Smooth muscle cell (in vitro differentiated cells): Measurements from ENCODE around the gene PPOX. TPM values are rescaled to one million over a fixed set of nuclear protein-coding genes. Genes with fewer than 3 reads are reported as not detected.

Experiments used
- DNase-seq: peaks from one replicate; lab custom pipeline; 2025; ENCODE audit not compliant: unreplicated experiment; lab: John Stamatoyannopoulos, UW
- H2AFZ ChIP-seq: fragments of 200-600 bp; sonication (generic); 2 replicates; pipeline ENCODE4 v1.6.0; 2016; ENCODE audit warnings: antibody characterized with exemption, low read depth, mild to moderate bottlenecking
- H3F3A ChIP-seq: fragments of 200-600 bp; sonication (generic); 2 replicates; pipeline ENCODE4 v1.6.0; 2017; ENCODE audit warnings: antibody characterized with exemption, low read depth
- H3K27ac ChIP-seq: fragments of 200-600 bp; sonication (generic); 2 replicates; pipeline ENCODE4 v1.5.1; 2016; ENCODE audit warnings: low read depth, mild to moderate bottlenecking
- H3K27me3 ChIP-seq: fragments of 200-600 bp; sonication (generic); 2 replicates; pipeline ENCODE4 v1.6.1; 2016; ENCODE audit warnings: low read depth, mild to moderate bottlenecking
- H3K36me3 ChIP-seq: fragments of 200-600 bp; sonication (generic); 2 replicates; pipeline ENCODE4 v1.5.1; 2016; ENCODE audit warnings: low read depth
- H3K4me1 ChIP-seq: fragments of 200-600 bp; sonication (generic); 2 replicates; pipeline ENCODE4 v1.5.1; 2016; ENCODE audit warnings: low read depth
- H3K4me2 ChIP-seq: fragments of 200-600 bp; sonication (generic); 2 replicates; pipeline ENCODE4 v1.6.0; 2016; ENCODE audit warnings: mild to moderate bottlenecking
- H3K4me3 ChIP-seq: fragments of 200-600 bp; sonication (generic); 2 replicates; pipeline ENCODE4 v1.5.1; 2016; ENCODE audit warnings: mild to moderate bottlenecking
- H3K79me2 ChIP-seq: fragments of 200-600 bp; sonication (generic); 2 replicates; pipeline ENCODE4 v1.6.0; 2016; ENCODE audit warnings: low read depth, mild to moderate bottlenecking
- H3K9ac ChIP-seq: fragments of 200-600 bp; sonication (generic); 2 replicates; pipeline ENCODE4 v1.6.0; 2016; ENCODE audit warnings: low read depth
- H3K9me3 ChIP-seq: fragments of 200-600 bp; sonication (generic); replicated peaks from 2 replicates; pipeline ENCODE4 v1.5.1; 2016; ENCODE audit warnings: low read depth
- H4K20me1 ChIP-seq: fragments of 200-600 bp; sonication (generic); 2 replicates; pipeline ENCODE4 v1.6.0; 2016; ENCODE audit warnings: low read depth
- CTCF ChIP-seq: fragments of 200-600 bp; sonication (generic); IDR thresholded peaks from 2 replicates; pipeline ENCODE4 v1.5.1; 2017; ENCODE audit warnings: borderline replicate concordance, mild to moderate bottlenecking, antibody characterized with exemption; ENCODE audit not compliant: insufficient read depth, poor library complexity, severe bottlenecking
- WGBS: methylation state at CpG from one replicate; pipeline ENCODE4 v1.1.7; 2016; ENCODE audit warnings: low lambda C conversion rate; 5-methylcytosine and 5-hydroxymethylcytosine counted together
- polyA plus RNA-seq: library from polyadenylated mRNA; unstranded; fragments of >200 nt; fragmentation: Nextera tagmentation; extraction: Ambion mirVana; gene quantifications from 2 replicates; pipeline ENCODE4 v1.2.1, GENCODE V29; 2016
- total RNA-seq: library from RNA; depleted of rRNA; stranded (reverse); fragments of >200 nt; gene quantifications from 2 replicates; pipeline ENCODE4 v1.2.3, GENCODE V29; 2014

The PPOX gene
- total and polyA plus RNA-seq, 2 experiments from 2014 or later = 16.5 to 23.8 TPM

GRCh38 chr1:161209790-161210409, 43.7 kb downstream of the PPOX start:
- TF ChIP-seq CTCF = peak; percentile 89
- DNase-seq = no peak

GRCh38 chr1:161214369-161214768, 48.1 kb downstream of the PPOX start:
- H3F3A ChIP-seq = peaks cover 15% of the 10 kb centered on the region
- H3K4me3 ChIP-seq = no peak overlapping the region
- TF ChIP-seq CTCF = no peak
- no peaks in the 10 kb centered on the region for H3K9me3 ChIP-seq
- no peak overlapping the region for H2AFZ ChIP-seq
- WGBS = 95% methylated on average over 9 of the region's 9 CpGs
- no peaks in the 10 kb centered on the region for H3K27me3 ChIP-seq
- peaks cover 13% of the 10 kb centered on the region for H3K4me1 ChIP-seq
- H3K27ac ChIP-seq = no peak overlapping the region
- H3K79me2 ChIP-seq = no peaks in the 10 kb centered on the region
- DNase-seq = no peak
- no peak overlapping the region for H3K9ac ChIP-seq
- peaks cover 29% of the 10 kb centered on the region for H3K36me3 ChIP-seq
- no peak overlapping the region for H3K4me2 ChIP-seq
- peaks cover 3% of the 10 kb centered on the region for H4K20me1 ChIP-seq

More at GRCh38 chr1:161209790-161210409, 43.7 kb downstream of the PPOX start:
- Histone ChIP-seq H2AFZ (no peak overlapping the region), H3K4me2 (no peak overlapping the region), H3K36me3 (peaks cover 31% of the 10 kb centered on the region), H3K4me3 (no peak overlapping the region), H3K9ac (no peak overlapping the region), H3K9me3 (no peaks in the 10 kb centered on the region), H3K27me3 (no peaks in the 10 kb centered on the region), H3K4me1 (no peaks in the 10 kb centered on the region), H3K79me2 (no peaks in the 10 kb centered on the region), H3K27ac (no peak overlapping the region), H4K20me1 (peaks cover 4% of the 10 kb centered on the region), H3F3A (peaks cover 4% of the 10 kb centered on the region)
- 53% methylated on average over 11 of the region's 11 CpGs for WGBS

- Histone ChIP-seq H3K4me2 (peak within 1 kb of the TSS; percentile 79), H3F3A (peaks cover 15% of the 10 kb centered on the region), H3K36me3 (peaks cover 27% of the 10 kb centered on the region), H2AFZ (no peak within 1 kb of the TSS), H3K27ac (peak within 1 kb of the TSS; percentile 92), H3K79me2 (no peaks in the 10 kb centered on the region), H3K9me3 (no peaks in the 10 kb centered on the region), H4K20me1 (no peaks in the 10 kb centered on the region), H3K27me3 (no peaks in the 10 kb centered on the region), H3K4me1 (peaks cover 13% of the 10 kb centered on the region), H3K9ac (no peak within 1 kb of the TSS), H3K4me3 (no peak within 1 kb of the TSS)
- no peak for TF ChIP-seq CTCF
- 93% methylated on average over 10 of the region's 10 CpGs for WGBS
- no peak for DNase-seq
Observed at GRCh38 chr1:161215076-161215475, 48.9 kb downstream of the PPOX start, which contains the start of gene FCER1G. Gene FCER1G, plus strand, starts transcription at chr1:161215295. Its CDS starts 27 bp downstream, at chr1:161215322.
